HG03095 (cell line): ENCODE measurements around the gene OR6K3.
"Not testable (repeated sequence)": the region's sequence is repeated elsewhere in the genome, so short reads cannot be mapped to it uniquely, and the experiment has no call there.

Experiments used
- ATAC-seq: cut with Tn5 transposase; IDR thresholded peaks from one replicate; pipeline ENCODE4 v1.9.1; 2021; ENCODE audit warnings: moderate library complexity; ENCODE audit not compliant: unreplicated experiment

OR6K3 gene

GRCh38 chr1:158688343-158688742, 32.2 kb downstream of the OR6K3 start:
- not testable (repeated sequence) for ATAC-seq

- ATAC-seq = no peak
Observed at GRCh38 chr1:158687037-158687436, 33.5 kb downstream of the OR6K3 start.

DNA sequence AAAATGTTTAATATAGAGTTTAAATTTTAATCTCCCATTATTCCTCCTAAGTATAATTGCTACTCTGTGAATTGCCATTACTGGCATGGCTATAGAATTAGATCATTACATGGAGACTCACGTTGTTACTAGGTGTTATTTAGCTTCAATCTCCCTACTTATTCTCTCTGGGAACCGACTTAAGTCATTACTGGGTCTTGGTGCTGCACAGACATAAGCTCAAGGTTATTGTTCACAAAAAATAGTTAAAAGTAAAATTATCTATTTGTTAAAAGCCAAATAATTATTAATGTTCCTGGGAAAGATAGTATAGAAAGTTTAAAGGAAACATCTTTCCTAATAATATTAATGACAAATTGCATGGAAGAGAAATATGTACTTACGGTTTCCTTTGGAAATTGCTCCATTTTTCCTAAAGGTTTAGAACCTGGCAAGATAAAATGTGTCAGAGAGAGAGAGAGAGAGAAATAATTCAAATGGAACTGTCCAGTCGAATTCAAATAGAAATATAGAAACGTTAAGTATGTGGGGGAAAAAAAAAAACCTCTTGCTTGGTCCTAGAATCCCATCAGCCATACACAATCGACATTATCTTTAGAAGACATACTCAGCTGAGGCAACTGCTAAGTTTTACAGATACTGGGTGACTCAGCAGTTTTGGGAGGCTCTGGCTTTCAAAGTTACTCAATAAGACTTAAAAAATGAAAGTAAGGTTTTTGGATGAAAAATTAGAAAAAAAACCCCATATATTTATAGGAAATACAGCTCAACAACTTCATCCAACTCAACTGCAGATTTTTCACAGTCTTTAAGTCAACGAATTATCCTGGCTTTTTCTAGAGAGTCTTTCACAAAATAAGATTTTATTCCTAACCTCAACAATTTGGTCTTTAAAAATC, 34.2 kb downstream of the OR6K3 start, which contains the start of gene SPTA1:
TSS of gene SPTA1 (minus strand) at position 605 of the 899 bp plus-strand sequence. CDS start at position 407, 198 bp downstream.
- no peak for ATAC-seq

GRCh38 chr1:158685085-158685484, 35.4 kb downstream of the OR6K3 start:
- no peak for ATAC-seq

DNA sequence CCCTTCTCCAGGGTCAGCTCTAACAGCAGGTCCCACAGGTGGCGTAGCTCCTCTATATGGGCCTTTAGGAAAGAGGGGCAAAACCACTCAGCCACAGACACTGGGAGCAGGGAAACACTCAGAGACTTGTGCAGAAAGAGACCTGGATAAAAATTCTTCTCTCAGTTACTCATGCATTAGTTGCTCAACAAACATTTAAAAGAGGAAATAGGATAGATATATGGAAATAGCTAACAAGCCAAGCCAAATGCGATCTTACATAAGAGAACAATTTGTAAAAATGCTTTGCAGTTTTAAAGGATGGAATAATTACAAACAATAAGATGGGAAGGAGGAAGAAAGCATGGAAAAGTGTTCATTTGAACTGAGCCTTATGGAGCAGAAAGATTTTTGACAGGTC, 38.9 kb downstream of the OR6K3 start:
- no peak for ATAC-seq

DNA sequence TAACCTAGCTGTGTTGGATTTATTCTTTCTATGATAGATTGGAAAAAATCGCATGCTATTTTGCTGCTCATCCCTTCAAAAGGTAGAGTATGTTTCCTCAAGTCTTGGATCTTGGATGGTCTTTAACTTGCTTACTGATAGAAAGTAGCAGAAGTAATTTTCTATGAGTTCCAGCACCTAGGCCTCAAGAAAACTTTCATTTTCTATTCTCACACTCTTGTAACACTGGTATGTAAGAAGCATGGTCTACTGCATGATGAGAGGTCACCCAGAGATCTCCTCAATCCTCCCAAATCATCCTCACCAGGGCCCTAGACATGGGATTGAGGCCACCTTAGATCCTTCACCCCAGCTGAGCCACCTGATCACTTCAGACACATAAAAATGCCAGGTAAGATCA, 41.2 kb downstream of the OR6K3 start:
- no peak for ATAC-seq

DNA sequence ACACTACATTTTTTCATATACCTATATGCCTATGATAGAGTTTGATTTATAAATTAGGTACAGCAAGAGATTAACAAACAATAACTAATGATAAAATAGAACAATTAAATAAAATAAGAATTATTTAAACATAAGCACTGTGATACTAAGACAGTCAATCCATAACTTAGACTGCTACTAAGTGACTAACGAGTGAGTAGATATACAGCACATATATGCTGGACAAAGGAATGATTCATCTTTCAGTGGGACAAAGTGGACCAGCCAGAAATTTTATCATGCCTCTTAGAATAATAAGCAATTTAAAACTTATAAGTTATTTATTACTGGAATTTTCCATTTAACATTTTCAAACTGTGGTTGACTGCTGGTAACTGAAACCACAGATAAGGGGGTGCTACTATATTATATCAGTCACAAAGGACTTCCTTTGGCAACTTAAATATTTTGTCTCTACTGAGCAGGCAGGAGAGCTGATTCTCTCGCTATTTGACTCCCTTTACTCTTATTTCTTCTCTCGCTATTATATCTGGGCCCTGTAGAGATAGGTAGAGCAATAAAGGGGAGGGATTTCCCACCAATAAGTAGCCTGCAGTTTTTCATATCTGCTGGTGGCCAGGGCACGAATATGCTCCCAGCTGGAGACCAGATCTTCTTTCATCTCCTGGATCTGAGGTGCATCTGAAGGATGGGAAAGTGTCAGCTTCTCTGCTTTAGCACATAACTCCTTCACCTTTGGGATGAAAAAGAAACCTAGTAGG, 44.8 kb downstream of the OR6K3 start:
- no peak for ATAC-seq

- ATAC-seq = no peak
Observed at GRCh38 chr1:158674302-158674701, 46.2 kb downstream of the OR6K3 start.
